NB4 (cell line): ENCODE data around the gene UNC45B.
A peak's percentile ranks its signal among the peaks of the same experiment; 100 is the strongest.

Experiments
- DNase-seq: peaks from one replicate; pipeline ENCODE4 v3.0.0; 2010; ENCODE audit warnings: low read depth
- H3K4me3 ChIP-seq: one replicate; pipeline ENCODE4 v1.5.1; 2011; ENCODE audit warnings: mild to moderate bottlenecking, low read depth, low read length, moderate library complexity
- CTCF ChIP-seq: IDR thresholded peaks from one replicate; pipeline ENCODE4 v1.5.1; 2012; ENCODE audit warnings: low read depth, low read length
- MAX ChIP-seq: IDR thresholded peaks from 2 replicates; pipeline ENCODE4 v1.6.1; 2011; ENCODE audit warnings: low read depth, low read length
- MYC ChIP-seq: IDR thresholded peaks from 2 replicates; pipeline ENCODE4 v1.6.1; 2011; ENCODE audit warnings: low read depth, low read length
- POLR2A ChIP-seq: IDR thresholded peaks from 2 replicates; pipeline ENCODE4 v1.6.1; 2011; ENCODE audit warnings: mild to moderate bottlenecking; ENCODE audit not compliant: insufficient read length; ENCODE audit errors: extremely low read depth

The UNC45B gene

DNA sequence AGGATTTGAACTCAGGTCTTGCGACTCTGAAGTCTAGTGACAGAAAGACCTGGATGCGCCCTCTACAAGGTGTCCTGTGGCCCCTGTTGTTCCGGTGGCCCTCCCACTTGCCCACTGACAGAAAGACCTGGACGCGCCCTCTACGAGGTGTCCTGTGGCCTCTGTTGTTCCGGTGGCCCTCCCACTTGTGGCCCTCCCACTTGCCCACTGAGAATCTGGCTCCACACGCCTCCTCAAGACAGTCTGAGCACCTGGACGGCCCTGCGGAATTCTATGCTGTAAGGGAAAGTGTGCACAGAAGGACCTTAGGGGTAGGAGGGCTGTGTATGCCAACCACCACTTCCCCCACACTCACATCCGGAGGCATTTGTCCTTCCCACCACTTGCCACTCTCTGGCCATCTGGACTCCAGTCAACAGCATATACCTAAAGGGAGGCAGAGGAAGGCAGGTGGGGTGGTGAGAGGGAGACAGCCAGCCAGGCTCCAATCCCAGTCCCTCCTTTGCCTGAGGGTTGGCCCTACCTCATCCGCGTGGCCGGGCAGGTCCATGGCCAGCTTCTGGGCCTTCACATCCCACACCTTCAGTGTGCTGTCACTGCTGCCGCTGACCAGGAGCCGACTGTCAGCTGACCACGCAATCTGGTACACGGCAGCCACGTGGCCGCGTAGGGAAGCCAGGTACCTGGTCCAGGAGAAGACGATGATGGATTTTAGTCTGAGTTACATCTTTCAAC, 14.6 kb upstream of the UNC45B start:
- TF ChIP-seq POLR2A (no peak), CTCF (no peak), MAX (no peak)
- DNase-seq, result no peak
- no peak overlapping the region for H3K4me3 ChIP-seq

DNA sequence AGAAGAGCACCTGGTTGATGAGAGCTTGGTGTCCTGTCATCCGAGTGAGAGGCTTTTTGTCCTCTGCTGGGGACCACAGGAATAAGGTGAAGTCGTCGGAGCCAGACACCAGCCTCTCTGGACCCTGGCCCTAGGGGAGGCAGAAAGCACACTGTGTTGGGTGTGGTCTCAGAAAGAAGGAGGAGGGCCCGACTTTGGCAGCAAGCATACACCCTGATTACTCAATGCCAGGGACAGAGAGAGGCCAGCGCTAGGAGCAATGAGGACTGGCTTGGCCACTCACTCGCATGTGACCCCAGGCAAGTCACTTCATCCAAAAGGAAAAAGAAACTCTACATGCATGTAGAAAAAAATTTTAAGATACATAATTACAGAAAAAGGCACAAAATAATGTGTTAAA, 12.3 kb upstream of the UNC45B start:
- no peak for TF ChIP-seq MYC
- no peak for TF ChIP-seq MAX
- no peak for TF ChIP-seq CTCF
- no peak for TF ChIP-seq POLR2A
- no peak overlapping the region for H3K4me3 ChIP-seq
- DNase-seq, result no peak

GRCh38 chr17:35138218-35138617, 9.4 kb upstream of the UNC45B start:
- TF ChIP-seq POLR2A (no peak), MAX (no peak), CTCF (no peak), MYC (no peak)
- no peak for DNase-seq
- H3K4me3 ChIP-seq, result no peak overlapping the region

- peak; percentile 91 for DNase-seq
- peak within 1 kb of the TSS; percentile 87 for H3K4me3 ChIP-seq
- TF ChIP-seq MYC (peak; percentile 99), MAX (peak; percentile 96), POLR2A (peak; percentile 63), CTCF (peak; percentile 82)
Observed at GRCh38 chr17:35141681-35142466, 5.7 kb upstream of the UNC45B start, which contains the start of gene NLE1. Gene NLE1, minus strand, starts transcription at chr17:35142303. Its CDS starts 28 bp downstream, at chr17:35142275.

- no peak for DNase-seq
- peak overlapping the region; percentile 32 for H3K4me3 ChIP-seq
- TF ChIP-seq POLR2A (no peak), CTCF (no peak), MYC (no peak), MAX (no peak)
Observed at GRCh38 chr17:35142467-35142796, 5.2 kb upstream of the UNC45B start.
